ENCODE measurements around the gene KRTAP12-1.

KRTAP12-1 gene

GRCh38 chr21:44681861-44682579, at the start of gene KRTAP12-1:
Gene KRTAP12-1 (minus strand): TSS chr21:44682163. CDS start chr21:44682123, 40 bp downstream.
- DNase-seq, result no peak

GRCh38 chr21:44730951-44731579, 49.1 kb upstream of the KRTAP12-1 start:
- DNase-seq, result no peak

- DNase-seq, result no peak
These were observed 48.0 kb upstream of the KRTAP12-1 start for GRCh38 chr21:44730028-44730395.

- DNase-seq, result no peak
These were observed 47.5 kb upstream of the KRTAP12-1 start for GRCh38 chr21:44729336-44730027.

- no peak for DNase-seq
These were observed 46.8 kb upstream of the KRTAP12-1 start for GRCh38 chr21:44728716-44729115.

- no peak for DNase-seq
These were observed 45.8 kb upstream of the KRTAP12-1 start for GRCh38 chr21:44727757-44728156.

- no peak for DNase-seq
These were observed 45.4 kb upstream of the KRTAP12-1 start for GRCh38 chr21:44727321-44727720.

- DNase-seq, result no peak
These were observed 44.9 kb upstream of the KRTAP12-1 start for GRCh38 chr21:44726826-44727225.

GRCh38 chr21:44724926-44725325, 43.0 kb upstream of the KRTAP12-1 start:
- DNase-seq, result no peak

GRCh38 chr21:44724196-44724595, 42.2 kb upstream of the KRTAP12-1 start:
- DNase-seq, result no peak

GRCh38 chr21:44723177-44724131, 41.5 kb upstream of the KRTAP12-1 start:
- DNase-seq, result peak; percentile 37

GRCh38 chr21:44722731-44723130, 40.8 kb upstream of the KRTAP12-1 start:
- DNase-seq, result no peak

- DNase-seq, result no peak
These were observed 38.2 kb upstream of the KRTAP12-1 start for GRCh38 chr21:44720170-44720569.

GRCh38 chr21:44718571-44718970, 36.6 kb upstream of the KRTAP12-1 start:
- DNase-seq, result no peak

GRCh38 chr21:44718093-44718492, 36.1 kb upstream of the KRTAP12-1 start:
- DNase-seq, result no peak

- no peak for DNase-seq
These were observed 35.0 kb upstream of the KRTAP12-1 start for GRCh38 chr21:44716984-44717383.

GRCh38 chr21:44714905-44715304, 32.9 kb upstream of the KRTAP12-1 start:
- DNase-seq, result no peak

GRCh38 chr21:44713846-44714245, 31.9 kb upstream of the KRTAP12-1 start:
- DNase-seq, result no peak

- peak; percentile 7 for DNase-seq
These were observed 31.2 kb upstream of the KRTAP12-1 start for GRCh38 chr21:44713130-44713529.

- DNase-seq, result peak; percentile 6
These were observed 30.5 kb upstream of the KRTAP12-1 start for GRCh38 chr21:44712203-44713028.

GRCh38 chr21:44711327-44712202, 29.6 kb upstream of the KRTAP12-1 start, which contains the start of gene TSPEAR:
Gene TSPEAR (minus strand): TSS chr21:44711572. CDS start chr21:44711514, 58 bp downstream.
- DNase-seq, result no peak
